ENCODE data around the gene FSD1.

FSD1 gene

DNA sequence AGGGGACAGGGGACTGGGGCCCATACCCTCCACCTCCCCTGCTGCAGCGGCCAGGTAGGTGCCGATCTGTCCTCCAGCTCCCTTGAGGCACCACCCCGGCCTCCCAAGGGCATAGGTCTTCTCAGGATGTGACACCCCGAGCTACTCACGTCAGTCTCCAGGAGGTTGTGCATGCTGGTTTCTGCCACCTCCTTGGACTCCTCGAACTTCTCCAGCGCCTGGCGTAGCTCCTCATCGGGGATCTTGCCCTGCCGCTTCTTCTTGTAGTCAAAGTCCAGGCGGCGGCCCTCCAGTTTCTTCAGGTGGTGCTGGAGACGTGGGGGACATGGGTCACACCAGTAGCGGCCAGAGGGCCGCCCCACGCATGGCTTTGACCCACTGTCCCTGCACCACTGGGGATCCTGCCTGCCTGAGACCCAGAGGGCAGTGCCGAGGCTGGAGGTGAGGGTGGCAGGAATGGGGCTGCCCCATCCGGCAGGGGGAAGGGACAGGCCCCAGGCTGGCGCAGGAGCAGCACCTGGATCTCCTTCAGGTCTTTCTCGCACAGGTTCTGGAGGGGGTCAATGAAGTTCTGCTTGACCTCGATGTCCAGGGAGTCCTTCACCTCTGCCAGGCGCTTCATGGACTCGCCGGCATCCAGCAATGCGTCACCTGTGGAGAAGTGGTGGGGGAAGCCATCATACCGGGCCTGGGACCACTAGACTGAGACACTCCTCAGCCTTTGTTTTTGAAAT, 59.3 kb downstream of the FSD1 start:
- peaks cover 49 to 99% (median 86%) of the 10 kb centered on the region in 11 experiments for H4K20me1 ChIP-seq
- no peak overlapping the region for H3K4me2 ChIP-seq
- 0 out of 22 replicates have a peak overlapping the region, but pooled peaks of 1 of the 11 experiments have one; percentile 2 for H3K27ac ChIP-seq
- H3K9me3 ChIP-seq (replicated peaks in 1 of 11) = no peaks in the 10 kb centered on the region
- H3K36me3 ChIP-seq = peaks cover 71 to 94% (median 83%) of the 10 kb centered on the region in 11 experiments
- H3K9ac ChIP-seq = peak overlapping the region in 3 of 11 experiments; percentile 14 to 39 (median 21); a peak in 5 of 22 replicates
- no peak for TF ChIP-seq Cebpa-rat (IDR thresholded peaks at IDR 0.05)
- H3K27me3 ChIP-seq = no peaks in the 10 kb centered on the region
- peaks cover 17 to 35% (median 33%) of the 10 kb centered on the region in 10 experiments for H3K4me1 ChIP-seq
- no peak overlapping the region for H3K4me3 ChIP-seq

- H3K4me2 ChIP-seq = peak overlapping the region in 4 of 11 experiments; percentile 19 to 42 (median 34); a peak in 7 of 22 replicates
- H4K20me1 ChIP-seq = peaks cover 56 to 99% (median 86%) of the 10 kb centered on the region in 11 experiments
- no peak for TF ChIP-seq Cebpa-rat (IDR thresholded peaks at IDR 0.05)
- H3K27me3 ChIP-seq = no peaks in the 10 kb centered on the region
- peak overlapping the region in 4 of 11 experiments; percentile 8 to 47 (median 24); a peak in 4 of 22 replicates for H3K27ac ChIP-seq
- H3K9ac ChIP-seq = peak overlapping the region in 5 of 11 experiments; percentile 14 to 46 (median 29); a peak in 2 of 22 replicates
- H3K36me3 ChIP-seq = peaks cover 56 to 78% (median 67%) of the 10 kb centered on the region in 11 experiments
- no peak overlapping the region for H3K4me3 ChIP-seq
- H3K4me1 ChIP-seq = peaks cover 33 to 51% (median 49%) of the 10 kb centered on the region in 10 experiments
- no peaks in the 10 kb centered on the region for H3K9me3 ChIP-seq (replicated peaks in 1 of 11)
Observed at GRCh38 chr19:4365341-4365740, 60.9 kb downstream of the FSD1 start.

GRCh38 chr19:4365791-4366665, 61.6 kb downstream of the FSD1 start:
- H3K9me3 ChIP-seq (replicated peaks in 1 of 11) = no peaks in the 10 kb centered on the region

GRCh38 chr19:4366666-4367335, 62.4 kb downstream of the FSD1 start:
- no peak overlapping the region for H3K4me3 ChIP-seq
- H3K9me3 ChIP-seq (replicated peaks in 1 of 11) = no peaks in the 10 kb centered on the region
- H3K27ac ChIP-seq = peak overlapping the region in 6 of 11 experiments; percentile 11 to 92 (median 88); a peak in 7 of 22 replicates
- H3K36me3 ChIP-seq = peaks cover 48 to 74% (median 56%) of the 10 kb centered on the region in 11 experiments
- H4K20me1 ChIP-seq = peaks cover 62 to 99% (median 93%) of the 10 kb centered on the region in 11 experiments
- peak overlapping the region in 8 of 11 experiments; percentile 3 to 100 (median 98); a peak in 8 of 22 replicates for H3K4me2 ChIP-seq
- H3K9ac ChIP-seq = peak overlapping the region in 9 of 11 experiments; percentile 6 to 80 (median 48); a peak in 9 of 22 replicates
- H3K4me1 ChIP-seq = peaks cover 47 to 66% (median 64%) of the 10 kb centered on the region in 10 experiments
- no peak for TF ChIP-seq Cebpa-rat (IDR thresholded peaks at IDR 0.05)
- H3K27me3 ChIP-seq = no peaks in the 10 kb centered on the region

More at GRCh38 chr19:4365791-4366665, 61.6 kb downstream of the FSD1 start:
- H3K4me3 ChIP-seq = no peak overlapping the region
- no peaks in the 10 kb centered on the region for H3K27me3 ChIP-seq
- H3K27ac ChIP-seq = peak overlapping the region in 8 of 11 experiments; percentile 6 to 47 (median 24); a peak in 8 of 22 replicates
- peaks cover 39 to 58% (median 56%) of the 10 kb centered on the region in 10 experiments for H3K4me1 ChIP-seq
- peaks cover 56 to 99% (median 86%) of the 10 kb centered on the region in 11 experiments for H4K20me1 ChIP-seq
- peak overlapping the region in 10 of 11 experiments; percentile 4 to 48 (median 28); a peak in 9 of 22 replicates for H3K9ac ChIP-seq
- no peak for TF ChIP-seq Cebpa-rat (IDR thresholded peaks at IDR 0.05)
- H3K4me2 ChIP-seq = peak overlapping the region in 6 of 11 experiments; percentile 3 to 42 (median 26); a peak in 10 of 22 replicates
- peaks cover 55 to 74% (median 60%) of the 10 kb centered on the region in 11 experiments for H3K36me3 ChIP-seq

DNA sequence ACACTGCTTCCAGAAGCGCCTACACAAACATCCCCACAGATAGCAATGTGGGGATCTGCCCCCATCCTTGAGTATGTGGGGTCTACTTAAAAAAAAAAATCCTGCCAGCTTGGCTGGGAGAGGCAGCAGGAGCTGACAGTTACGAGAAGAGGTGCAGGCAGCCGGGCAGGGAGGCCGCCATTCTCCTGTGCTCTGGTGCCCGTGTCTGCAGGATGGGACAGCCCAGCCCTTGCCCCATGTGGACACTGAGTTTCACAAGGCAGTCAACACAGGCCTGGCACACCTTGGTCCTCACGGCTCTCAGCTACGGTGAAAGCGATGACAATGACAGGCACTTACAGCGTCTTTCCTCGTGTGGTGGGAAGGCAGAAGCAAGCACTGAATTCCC, 62.9 kb downstream of the FSD1 start:
- Histone ChIP-seq H3K4me2 (peak overlapping the region; percentile 96 to 100 (median 99)), H3K27me3 (no peaks in the 10 kb centered on the region), H3K9ac (peak overlapping the region in 9 of 11 experiments; percentile 14 to 80 (median 76); a peak in 13 of 22 replicates), H3K9me3 (replicated peaks in 1 of 11) (no peaks in the 10 kb centered on the region), H3K27ac (peak overlapping the region in 9 of 11 experiments; percentile 81 to 92 (median 86); a peak in 14 of 22 replicates), H3K4me1 (peaks cover 52 to 71% (median 69%) of the 10 kb centered on the region in 10 experiments), H3K36me3 (peaks cover 43 to 74% (median 56%) of the 10 kb centered on the region in 11 experiments), H3K4me3 (no peak overlapping the region; a peak in 1 of 20 replicates), H4K20me1 (peaks cover 68 to 99% (median 93%) of the 10 kb centered on the region in 11 experiments)
- no peak for TF ChIP-seq Cebpa-rat (IDR thresholded peaks at IDR 0.05)

GRCh38 chr19:4367781-4368127, 63.4 kb downstream of the FSD1 start:
- no peak for TF ChIP-seq Cebpa-rat (IDR thresholded peaks at IDR 0.05)
- Histone ChIP-seq H3K4me2 (peak overlapping the region; percentile 96 to 100 (median 99)), H4K20me1 (peaks cover 72 to 99% (median 93%) of the 10 kb centered on the region in 11 experiments), H3K36me3 (peaks cover 39 to 73% (median 56%) of the 10 kb centered on the region in 11 experiments), H3K9me3 (replicated peaks in 1 of 11) (no peaks in the 10 kb centered on the region), H3K27ac (peak overlapping the region; percentile 12 to 92 (median 86); a peak in 21 of 22 replicates), H3K4me1 (peaks cover 57 to 75% (median 73%) of the 10 kb centered on the region in 10 experiments), H3K9ac (peak overlapping the region; percentile 47 to 80 (median 78); a peak in 20 of 22 replicates), H3K27me3 (no peaks in the 10 kb centered on the region), H3K4me3 (peak overlapping the region in 5 of 10 experiments; percentile 23 to 57 (median 33); a peak in 7 of 20 replicates)

- Histone ChIP-seq H3K27ac (peak overlapping the region; percentile 12 to 92 (median 86); a peak in 21 of 22 replicates), H3K9me3 (replicated peaks in 1 of 11) (no peaks in the 10 kb centered on the region), H3K4me3 (peak overlapping the region in 7 of 10 experiments; percentile 23 to 57 (median 33); a peak in 10 of 20 replicates), H3K27me3 (no peaks in the 10 kb centered on the region), H3K36me3 (peaks cover 34 to 72% (median 52%) of the 10 kb centered on the region in 11 experiments), H3K4me1 (peaks cover 62 to 81% (median 78%) of the 10 kb centered on the region in 10 experiments), H4K20me1 (peaks cover 77 to 99% (median 93%) of the 10 kb centered on the region in 11 experiments), H3K4me2 (peak overlapping the region; percentile 96 to 100 (median 99)), H3K9ac (peak overlapping the region; percentile 47 to 80 (median 78); a peak in 20 of 22 replicates)
- no peak for TF ChIP-seq Cebpa-rat (IDR thresholded peaks at IDR 0.05)
Observed at GRCh38 chr19:4368128-4368820, 63.9 kb downstream of the FSD1 start.

Measured in BLaER1 treated with 17β-estradiol and CSF1 and Interleukin-3, amounts not matched to agents 10 nM and 100 nM (cell line).